H1 (cell line): ENCODE results near the gene SPCS3. TPM values are rescaled to one million over a fixed set of nuclear protein-coding genes. Genes with fewer than 3 reads are reported as not detected.
A peak's percentile ranks its signal among the peaks of the same experiment; 100 is the strongest.

Experiments
- CTCF ChIA-PET: fragments of 300-600 bp; sonication (Branson Sonifier 250); formaldehyde crosslinking; loops from one replicate; lab custom pipeline; 2021; ENCODE audit not compliant: partially characterized antibody; lab: Charles Lee
- POLR2A ChIA-PET: fragments of 300-600 bp; sonication (Branson Sonifier 250); formaldehyde crosslinking; loops from one replicate; lab custom pipeline; 2021; ENCODE audit warnings: inconsistent platforms; ENCODE audit not compliant: partially characterized antibody; lab: Charles Lee
- DNase-seq, 2 experiments: peaks; one replicate each; pipeline versions ENCODE4 v3.0.0 to v3.0.0-alpha.2; 2010 to 2022; ENCODE audit warnings: low spot score in 2 of 2, low read depth in 1 of 2, mixed read lengths in 1 of 2
- FAIRE-seq: peaks from 2 replicates; lab custom pipeline; 2011; peaks lifted over from hg19 to GRCh38; lab: Jason Lieb, UNC
- H2AFZ ChIP-seq: 2 replicates; pipeline ENCODE4 v1.8.1; 2012; ENCODE audit warnings: low read length, inconsistent platforms
- H2AK5ac ChIP-seq: 2 replicates; pipeline ENCODE4 v1.6.1; 2013; ENCODE audit warnings: low read depth, low read length
- H2BK120ac ChIP-seq: replicated peaks from 2 replicates; pipeline ENCODE3; 2013; ENCODE audit warnings: low read depth, low read length, inconsistent platforms
- H2BK12ac ChIP-seq: 2 replicates; pipeline ENCODE4 v1.6.1; 2013; ENCODE audit warnings: low read depth, low read length
- H2BK15ac ChIP-seq: 2 replicates; pipeline ENCODE4 v1.6.1; 2013; ENCODE audit warnings: low read length
- H2BK20ac ChIP-seq: 2 replicates; pipeline ENCODE4 v1.6.1; 2013; ENCODE audit warnings: low read length
- H2BK5ac ChIP-seq: 2 replicates; pipeline ENCODE4 v1.6.1; 2013; ENCODE audit warnings: low read depth, low read length
- H3K14ac ChIP-seq: 2 replicates; pipeline ENCODE4 v1.6.1; 2013; ENCODE audit warnings: inconsistent platforms; ENCODE audit not compliant: insufficient read length
- H3K18ac ChIP-seq: 2 replicates; pipeline ENCODE4 v1.6.1; 2013; ENCODE audit warnings: low read length; ENCODE audit errors: extremely low read depth
- H3K23ac ChIP-seq: 2 replicates; pipeline ENCODE4 v1.6.1; 2013; ENCODE audit warnings: inconsistent platforms; ENCODE audit not compliant: insufficient read length
- H3K23me2 ChIP-seq: 2 replicates; pipeline ENCODE4 v1.6.1; 2013; ENCODE audit warnings: low read depth, low read length
- H3K27ac ChIP-seq: 2 replicates; pipeline ENCODE4 v1.6.1; 2011; ENCODE audit warnings: low read depth, low read length, inconsistent platforms
- H3K27me3 ChIP-seq, 4 experiments: replicated peaks in 1 of 4; 1 replicate in 1 of 4; 2 replicates in 3 of 4; pipeline versions ENCODE4 v1.6.1 to v1.8.1; 2011 to 2013; ENCODE audit warnings: low read length in 3 of 4, mild to moderate bottlenecking in 3 of 4, inconsistent platforms in 2 of 4, mixed read lengths in 2 of 4, moderate library complexity in 1 of 4; ENCODE audit not compliant: control insufficient read depth in 3 of 4, insufficient read depth in 3 of 4; ENCODE audit errors: extremely low read depth in 1 of 4
- H3K36me3 ChIP-seq, 4 experiments: 2 replicates each; pipeline versions ENCODE4 v1.6.1 to v1.8.1; 2011 to 2013; ENCODE audit warnings: mild to moderate bottlenecking in 4 of 4, low read length in 3 of 4, moderate library complexity in 2 of 4, control low read depth in 1 of 4, inconsistent platforms in 1 of 4; ENCODE audit not compliant: insufficient read depth in 4 of 4, control insufficient read depth in 2 of 4
- H3K4ac ChIP-seq: replicated peaks from 2 replicates; pipeline ENCODE3; 2013; ENCODE audit warnings: low read length, low read depth, mixed read lengths, inconsistent platforms; ENCODE audit not compliant: insufficient read length
- H3K4me1 ChIP-seq, 4 experiments: replicated peaks in 1 of 4; 1 replicate in 1 of 4; 2 replicates in 3 of 4; pipeline versions ENCODE4 v1.6.1 to v1.8.1; 2011 to 2013; ENCODE audit warnings: low read length in 3 of 4, inconsistent platforms in 2 of 4, mixed read lengths in 1 of 4; ENCODE audit not compliant: insufficient read depth in 4 of 4, control insufficient read depth in 3 of 4
- H3K4me2 ChIP-seq, 2 experiments: 2 replicates each; pipeline versions ENCODE4 v1.6.1 to v1.8.1; 2011 to 2013; ENCODE audit warnings: low read depth in 2 of 2, low read length in 2 of 2, control low read depth in 1 of 2, inconsistent platforms in 1 of 2, mild to moderate bottlenecking in 1 of 2; ENCODE audit not compliant: insufficient read depth in 1 of 2
- H3K4me3 ChIP-seq, 4 experiments: fragments of 200-600, 300-600 bp in 1 of 4; sonication (generic), shearing (Covaris generic), sonication (Bioruptor Twin) in 1 of 4; 2 replicates each; pipeline versions ENCODE4 v1.5.1 to v1.8.1; 2011 to 2016; ENCODE audit warnings: low read length in 4 of 4, low read depth in 3 of 4, control low read depth in 2 of 4, inconsistent platforms in 2 of 4, mild to moderate bottlenecking in 2 of 4, mixed read lengths in 1 of 4, moderate library complexity in 1 of 4; ENCODE audit not compliant: insufficient read depth in 2 of 4; ENCODE audit errors: extremely low read depth in 1 of 4
- H3K56ac ChIP-seq: replicated peaks from 2 replicates; pipeline ENCODE3; 2013; ENCODE audit warnings: low read depth, mild to moderate bottlenecking, mixed read lengths, low read length, inconsistent platforms; ENCODE audit not compliant: insufficient read length
- H3K79me1 ChIP-seq: 2 replicates; pipeline ENCODE4 v1.6.1; 2013; ENCODE audit warnings: low read depth, low read length, control low read depth
- H3K79me2 ChIP-seq, 2 experiments: 2 replicates each; pipeline versions ENCODE4 v1.6.1 to v1.8.1; 2012 to 2013; ENCODE audit warnings: low read length in 2 of 2, mild to moderate bottlenecking in 2 of 2, inconsistent platforms in 1 of 2; ENCODE audit not compliant: insufficient read depth in 2 of 2, control insufficient read depth in 1 of 2
- H3K9ac ChIP-seq, 4 experiments: replicated peaks in 1 of 4; 1 replicate in 1 of 4; 2 replicates in 3 of 4; pipeline versions ENCODE4 v1.6.1 to v1.8.1; 2011 to 2013; ENCODE audit warnings: low read depth in 3 of 4, low read length in 3 of 4, control low read depth in 2 of 4, mild to moderate bottlenecking in 2 of 4, moderate library complexity in 2 of 4, inconsistent platforms in 1 of 4; ENCODE audit errors: extremely low read depth in 1 of 4
- H3K9me3 ChIP-seq, 2 experiments: 2 replicates each; pipeline versions ENCODE4 v1.6.1 to v1.8.1; 2012 to 2013; ENCODE audit warnings: mild to moderate bottlenecking in 2 of 2, moderate library complexity in 2 of 2, control low read depth in 1 of 2, inconsistent platforms in 1 of 2, low read depth in 1 of 2, low read length in 1 of 2, mixed read lengths in 1 of 2; ENCODE audit not compliant: insufficient read depth in 2 of 2
- H4K20me1 ChIP-seq, 2 experiments: replicated peaks in 1 of 2; 2 replicates each; pipeline versions ENCODE3 to v1.8.1; 2011 to 2013; ENCODE audit warnings: inconsistent platforms in 2 of 2, low read length in 2 of 2, mild to moderate bottlenecking in 1 of 2; ENCODE audit not compliant: insufficient read depth in 2 of 2, control insufficient read depth in 1 of 2
- H4K5ac ChIP-seq: 2 replicates; pipeline ENCODE4 v1.6.1; 2013; ENCODE audit warnings: low read length, low read depth, mixed read lengths, inconsistent platforms; ENCODE audit not compliant: insufficient read length
- H4K8ac ChIP-seq: 2 replicates; pipeline ENCODE4 v1.8.0; 2013; ENCODE audit warnings: mild to moderate bottlenecking, moderate library complexity, low read length, inconsistent platforms; ENCODE audit not compliant: insufficient read depth; ENCODE audit errors: extremely low read depth
- H4K91ac ChIP-seq: replicated peaks from 2 replicates; pipeline ENCODE3; 2013; ENCODE audit warnings: low read length, mixed read lengths, inconsistent platforms; ENCODE audit not compliant: insufficient read length
- GABPA ChIP-seq: IDR thresholded peaks from 2 replicates; pipeline ENCODE4 v1.6.1; 2011; ENCODE audit warnings: mild to moderate bottlenecking, low read length, moderate library complexity, borderline replicate concordance; ENCODE audit not compliant: insufficient read depth
- KDM5A ChIP-seq: fragments of 200-600 bp; IDR thresholded peaks from 2 replicates; pipeline ENCODE4 v1.7.1; 2012; ENCODE audit warnings: mild to moderate bottlenecking, low read length, inconsistent platforms, mixed read lengths
- RXRA ChIP-seq: IDR thresholded peaks from 2 replicates; pipeline ENCODE4 v1.6.1; 2011; ENCODE audit warnings: low read depth, mild to moderate bottlenecking, low read length, moderate library complexity; ENCODE audit not compliant: insufficient read depth
- SUZ12 ChIP-seq: fragments of 200-600 bp; sonication (generic); IDR thresholded peaks from 2 replicates; pipeline ENCODE4 v1.6.1; 2012; ENCODE audit warnings: mild to moderate bottlenecking, inconsistent platforms, low read length, moderate library complexity, mixed read lengths
- TEAD4 ChIP-seq: IDR thresholded peaks from 2 replicates; pipeline ENCODE4 v1.6.1; 2012; ENCODE audit warnings: low read depth, low read length, inconsistent platforms, mixed read lengths
- WGBS, 2 experiments: shearing (Covaris generic) in 1 of 2; methylation state at CpG; one replicate each; pipeline versions ENCODE4 v1.1.6 to v1.1.7; 2013 to 2015; ENCODE audit warnings: low lambda C conversion rate in 2 of 2, mixed read lengths in 2 of 2, inconsistent platforms in 1 of 2, low coverage in 1 of 2, missing lambda C conversion rate in 1 of 2; ENCODE audit not compliant: insufficient replicate concordance in 2 of 2, insufficient coverage in 1 of 2, insufficient read length in 1 of 2; ENCODE audit errors: extremely low coverage in 1 of 2, missing lambda C conversion rate in 1 of 2; 5-methylcytosine and 5-hydroxymethylcytosine counted together
- polyA plus RNA-seq, 7 experiments: library from polyadenylated mRNA; depleted of rRNA in 3 of 7; stranded (reverse) in 5 of 7; unstranded in 2 of 7; fragments of >200 nt in 5 of 7; fragments of 200-250 nt in 2 of 7; gene quantifications; 1 replicate in 5 of 7; 2 replicates in 1 of 7; 4 replicates in 1 of 7; pipeline versions ENCODE4 v1.2.1 to v1.2.3, GENCODE V29; 2011 to 2013; ENCODE audit warnings: missing spikeins in 2 of 7, mixed read lengths in 2 of 7
- total RNA-seq: library from RNA; stranded (reverse); fragmentation: NEBNext Ultra II Directional; extraction: Animal tissue kit (Norgen Biotek cat#: 25700); gene quantifications from 2 replicates; pipeline ENCODE4 v1.2.1, GENCODE V29; 2021

Gene SPCS3
- total and polyA plus RNA-seq, 2 of the 8 experiments (the other 6 are each of a cell fraction or from before 2014, with no cell fraction given) = 18.4 to 117 TPM

DNA sequence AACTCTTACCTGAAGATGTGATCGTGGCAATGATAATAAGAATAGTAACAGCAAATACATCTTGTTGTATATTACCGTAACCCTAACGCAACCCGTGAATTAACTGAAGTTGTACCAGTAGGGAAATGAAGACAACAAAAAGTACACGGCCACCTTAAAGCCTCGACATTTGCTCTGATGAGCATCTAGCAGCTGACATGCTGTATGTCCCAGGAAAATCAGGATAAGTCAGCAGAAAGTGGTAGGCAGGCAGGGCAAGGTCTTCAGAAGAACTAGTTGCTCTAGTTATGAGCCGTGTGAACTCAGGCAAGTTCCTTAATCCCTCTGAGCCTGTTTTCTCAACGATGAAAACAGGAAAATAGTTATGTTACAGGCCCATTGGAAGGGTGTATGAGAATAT, 43.1 kb upstream of the SPCS3 start:
- Histone ChIP-seq H3K14ac (no peak overlapping the region), H2AK5ac (no peak overlapping the region), H3K9ac (no peak overlapping the region), H2AFZ (peak overlapping the region; percentile 95), H3K4me1 (peaks cover 0 to 5% (median 2%) of the 10 kb centered on the region in 4 experiments; a peak in 3 of 7 replicates), H3K56ac (no peak overlapping the region), H3K27ac (no peak overlapping the region), H3K18ac (no peak overlapping the region), H3K27me3 (no peaks in the 10 kb centered on the region), H3K9me3 (no peaks in the 10 kb centered on the region), H3K4me3 (no peak overlapping the region), H2BK15ac (no peak overlapping the region), H2BK20ac (no peak overlapping the region), H3K23ac (no peak overlapping the region), H2BK120ac (no peak overlapping the region), H2BK5ac (no peak overlapping the region), H2BK12ac (no peak overlapping the region), H4K8ac (no peak overlapping the region), H4K20me1 (no peaks in the 10 kb centered on the region), H3K23me2 (no peaks in the 10 kb centered on the region), H3K79me2 (no peaks in the 10 kb centered on the region), H3K4ac (no peak overlapping the region), H3K4me2 (no peak overlapping the region), H3K79me1 (no peaks in the 10 kb centered on the region), H4K5ac (no peak overlapping the region), H3K36me3 (no peaks in the 10 kb centered on the region), H4K91ac (no peak overlapping the region)
- WGBS, 2 experiments = 86% methylated on average over 8 of the region's 8 CpGs; no CpG with 5 or more reads in 1 of the 2 experiments
- TF ChIP-seq TEAD4 = no peak
- no peak for TF ChIP-seq RXRA
- TF ChIP-seq GABPA = no peak
- no peak for TF ChIP-seq SUZ12
- TF ChIP-seq KDM5A = no peak
- no peak for FAIRE-seq
- CTCF ChIA-PET = interaction anchor here (0.6 to 2.6 kb wide), 23 partner anchors 11 to 330 kb away, joined by 3 to 14 read pairs (median 4); partner anchors contain the start of gene SPATA4
- POLR2A ChIA-PET = no interaction called here
- no peak for DNase-seq
